Activated naive CD4-positive, alpha-beta T cell treated with Interleukin-2 at 50 U/mL for 16 hours (primary cell): ENCODE measurements around the gene STX10.
"Not testable (repeated sequence)": the region's sequence is repeated elsewhere in the genome, so short reads cannot be mapped to it uniquely, and the experiment has no call there.

Source experiments
- DNase-seq: peaks from one replicate; pipeline ENCODE4 v3.0.0-alpha.2; 2020

The STX10 gene

GRCh38 chr19:13150187-13150930, at the start of gene STX10, which contains the start of gene IER2:
Gene STX10, minus strand, starts transcription at chr19:13150375. Its CDS starts 202 bp downstream, at chr19:13150173.
Gene IER2, plus strand, starts transcription at chr19:13150411. Its CDS starts 2,776 bp downstream, at chr19:13153187.
- peak; percentile 95 for DNase-seq

GRCh38 chr19:13198634-13199033, 48.5 kb upstream of the STX10 start:
- no peak for DNase-seq

GRCh38 chr19:13195678-13196077, 45.5 kb upstream of the STX10 start:
- DNase-seq, result peak; percentile 65

- DNase-seq, result peak; percentile 33
Measured at GRCh38 chr19:13190781-13191540, 40.8 kb upstream of the STX10 start.

GRCh38 chr19:13189600-13189999, 39.4 kb upstream of the STX10 start:
- no peak for DNase-seq

GRCh38 chr19:13187419-13187818, 37.2 kb upstream of the STX10 start:
- no peak for DNase-seq

GRCh38 chr19:13186688-13187087, 36.5 kb upstream of the STX10 start:
- not testable (repeated sequence) for DNase-seq

- DNase-seq, result not testable (repeated sequence)
Measured at GRCh38 chr19:13185763-13186657, 35.8 kb upstream of the STX10 start.

GRCh38 chr19:13184926-13185325, 34.8 kb upstream of the STX10 start:
- not testable (repeated sequence) for DNase-seq

GRCh38 chr19:13181747-13182388, 31.7 kb upstream of the STX10 start:
- peak; percentile 51 for DNase-seq

GRCh38 chr19:13178291-13178690, 28.1 kb upstream of the STX10 start:
- DNase-seq, result not testable (repeated sequence)

- DNase-seq, result not testable (repeated sequence)
Measured at GRCh38 chr19:13177584-13177983, 27.4 kb upstream of the STX10 start.

- no peak for DNase-seq
Measured at GRCh38 chr19:13176345-13176744, 26.2 kb upstream of the STX10 start.

- DNase-seq, result no peak
Measured at GRCh38 chr19:13173139-13173737, 23.1 kb upstream of the STX10 start.

GRCh38 chr19:13172346-13173138, 22.4 kb upstream of the STX10 start:
- peak; percentile 83 for DNase-seq

- no peak for DNase-seq
Measured at GRCh38 chr19:13171146-13171545, 21.0 kb upstream of the STX10 start.

- no peak for DNase-seq
Measured at GRCh38 chr19:13169769-13170168, 19.6 kb upstream of the STX10 start.

GRCh38 chr19:13166151-13166550, 16.0 kb upstream of the STX10 start:
- not testable (repeated sequence) for DNase-seq

- no peak for DNase-seq
Measured at GRCh38 chr19:13165162-13165997, 15.2 kb upstream of the STX10 start.
